GM18909 (cell line): ENCODE data around the gene CHST8.
"Not testable (repeated sequence)": the region's sequence is repeated elsewhere in the genome, so short reads cannot be mapped to it uniquely, and the experiment has no call there.

ENCODE experiments used
- ATAC-seq: cut with Tn5 transposase; IDR thresholded peaks from one replicate; pipeline ENCODE4 v1.9.1; 2021; ENCODE audit warnings: mild to moderate bottlenecking; ENCODE audit not compliant: unreplicated experiment, poor library complexity

Gene CHST8

DNA sequence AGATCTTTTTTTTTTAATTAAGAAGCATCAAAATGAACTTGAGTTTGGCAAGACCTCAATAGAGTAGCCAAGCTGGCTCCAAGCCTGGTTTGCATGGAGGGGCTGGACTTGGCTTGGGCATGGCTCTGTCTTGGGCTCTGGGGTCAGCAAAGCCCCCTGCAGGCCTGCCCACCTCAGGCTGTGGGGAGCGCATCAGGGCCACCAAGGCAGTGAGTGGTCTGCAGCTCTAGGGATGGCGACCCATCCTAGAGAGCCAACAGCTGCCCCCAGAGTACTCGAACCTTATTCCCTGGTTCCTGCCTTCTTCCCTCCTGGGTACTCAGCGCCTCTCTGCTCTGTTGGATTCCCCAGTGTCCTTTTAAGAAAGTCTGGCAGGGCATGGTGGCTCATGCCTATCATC, 5.4 kb upstream of the CHST8 start:
- no peak for ATAC-seq

DNA sequence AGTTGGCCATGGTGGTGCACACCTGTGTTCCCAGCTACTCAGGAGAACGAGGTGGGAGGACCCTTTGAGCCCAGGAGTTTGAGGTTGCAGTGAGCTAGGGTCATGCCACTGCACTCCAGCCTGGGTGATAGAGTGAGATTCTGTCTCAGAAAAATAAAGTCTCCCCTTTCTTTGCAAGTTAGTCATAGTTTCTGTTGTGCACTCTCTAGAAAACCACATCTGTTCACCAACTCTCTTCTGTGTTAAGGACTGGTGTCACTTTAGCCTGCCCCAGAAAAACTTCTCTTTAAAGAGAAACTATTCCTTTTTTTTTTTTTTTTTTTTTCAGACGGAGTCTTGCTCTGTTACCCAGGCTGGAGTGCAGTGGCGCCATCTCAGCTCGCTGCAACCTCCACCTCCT, 4.9 kb upstream of the CHST8 start:
- ATAC-seq, result no peak

DNA sequence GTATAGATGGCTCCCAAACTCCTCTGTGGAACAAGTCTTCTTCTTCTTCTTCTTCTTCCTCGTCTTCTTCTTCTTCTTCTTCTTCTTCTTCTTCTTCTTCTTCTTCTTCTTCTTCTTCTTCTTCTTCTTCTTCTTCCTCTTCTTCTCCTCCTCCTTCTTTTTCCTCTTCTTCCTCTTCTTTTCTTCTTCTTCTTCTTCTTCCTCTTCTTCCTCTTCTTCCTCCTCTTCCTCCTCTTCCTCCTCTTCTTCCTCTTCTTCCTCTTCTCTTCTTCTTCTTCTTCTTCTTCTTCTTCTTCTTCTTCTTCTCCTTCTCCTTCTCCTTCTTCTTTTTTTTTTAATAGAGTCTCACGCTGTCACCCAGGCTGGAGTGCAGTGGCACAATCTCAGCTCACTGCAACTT, 3.4 kb upstream of the CHST8 start:
- ATAC-seq, result not testable (repeated sequence)

DNA sequence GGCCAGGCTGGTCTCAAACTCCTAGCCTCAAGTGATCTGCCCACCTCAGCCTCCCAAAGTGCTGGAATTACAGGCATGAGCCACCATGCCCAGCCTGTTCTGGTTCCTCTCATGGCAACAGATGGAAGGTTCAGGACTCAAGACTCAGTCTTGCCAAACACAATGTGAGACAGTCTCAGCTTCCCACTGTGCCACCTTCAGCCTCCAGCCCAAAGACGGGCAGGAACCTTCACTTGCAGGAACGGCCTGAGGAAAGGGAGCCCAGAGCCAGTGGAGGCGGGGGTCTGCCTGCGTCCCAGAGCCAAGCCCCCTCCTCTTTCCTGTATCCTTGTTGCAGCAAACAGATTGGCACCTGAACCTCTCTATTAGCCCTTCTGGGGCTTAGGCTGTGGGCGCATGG, 2.9 kb upstream of the CHST8 start:
- no peak for ATAC-seq

DNA sequence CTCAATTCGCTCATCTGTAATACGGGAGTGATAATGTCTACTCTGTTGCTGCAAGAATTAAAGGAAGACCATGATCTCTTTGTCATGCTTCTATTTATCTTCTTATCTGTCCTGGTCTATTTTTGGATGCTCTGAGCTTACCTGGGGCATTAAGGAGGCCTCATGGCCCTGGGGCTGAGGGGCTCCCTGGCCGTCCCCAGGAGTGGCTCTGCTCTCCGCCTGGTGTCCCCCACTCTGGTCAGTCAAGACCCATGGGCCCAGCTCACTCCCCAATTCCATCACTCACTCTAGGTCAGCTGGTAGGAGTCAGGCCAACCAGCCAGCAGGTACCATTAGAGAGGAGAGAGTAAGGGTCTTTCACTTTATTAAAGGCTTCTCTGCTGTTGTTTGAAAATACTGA, 1.1 kb upstream of the CHST8 start:
- no peak for ATAC-seq

DNA sequence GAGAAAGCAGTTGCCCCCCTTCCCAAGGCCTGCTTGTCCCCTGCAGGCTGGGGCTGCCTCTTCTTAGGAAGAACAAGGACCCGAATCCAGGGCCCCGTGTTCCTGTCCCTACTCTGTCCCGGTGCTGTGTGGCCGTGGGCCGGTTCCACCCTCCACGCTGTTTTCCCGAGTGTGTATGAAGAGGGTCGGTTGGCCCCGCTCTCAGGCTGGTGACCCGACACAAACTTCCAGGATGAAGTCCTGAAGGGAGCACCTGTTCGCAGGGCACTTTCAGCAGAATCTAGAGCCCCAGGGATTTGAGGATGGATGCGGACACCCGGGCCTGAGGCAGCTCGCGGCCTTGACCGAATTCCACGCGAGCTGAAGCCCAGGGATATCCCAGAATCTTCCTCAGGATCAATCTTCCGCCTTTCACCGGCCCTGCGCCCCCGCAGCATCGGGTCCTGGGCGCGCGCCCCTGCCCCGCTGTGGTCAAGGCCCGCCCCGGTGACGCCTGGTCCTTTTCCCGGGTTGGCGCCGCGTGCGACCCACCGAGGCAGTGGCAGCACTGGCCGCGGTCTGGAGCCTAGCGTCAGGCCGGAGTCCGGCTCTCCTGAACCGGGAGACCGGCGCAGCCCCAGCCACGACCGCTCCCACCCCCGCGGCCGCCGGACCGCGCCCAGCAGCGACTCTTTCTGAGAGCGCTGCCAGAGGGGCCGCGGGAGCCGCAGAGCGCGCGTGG, 528 bp upstream of the CHST8 start:
- ATAC-seq, result no peak

DNA sequence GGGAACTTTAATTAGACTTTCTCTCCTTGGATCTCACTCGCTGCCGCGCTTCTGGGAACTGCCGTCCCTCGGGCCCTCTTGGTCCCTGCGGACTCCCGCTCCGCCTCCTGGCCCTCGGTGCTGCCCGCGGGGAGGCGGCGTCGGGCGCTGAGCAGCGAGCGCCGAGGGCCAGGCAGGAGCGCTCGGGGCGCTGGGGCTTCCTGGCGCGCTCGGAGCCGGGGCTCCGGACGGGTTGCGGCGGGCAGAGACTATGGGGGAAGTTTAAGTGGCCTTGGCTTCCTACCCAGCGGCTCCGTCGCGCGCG, 704 bp downstream of the CHST8 start:
- ATAC-seq, result no peak

DNA sequence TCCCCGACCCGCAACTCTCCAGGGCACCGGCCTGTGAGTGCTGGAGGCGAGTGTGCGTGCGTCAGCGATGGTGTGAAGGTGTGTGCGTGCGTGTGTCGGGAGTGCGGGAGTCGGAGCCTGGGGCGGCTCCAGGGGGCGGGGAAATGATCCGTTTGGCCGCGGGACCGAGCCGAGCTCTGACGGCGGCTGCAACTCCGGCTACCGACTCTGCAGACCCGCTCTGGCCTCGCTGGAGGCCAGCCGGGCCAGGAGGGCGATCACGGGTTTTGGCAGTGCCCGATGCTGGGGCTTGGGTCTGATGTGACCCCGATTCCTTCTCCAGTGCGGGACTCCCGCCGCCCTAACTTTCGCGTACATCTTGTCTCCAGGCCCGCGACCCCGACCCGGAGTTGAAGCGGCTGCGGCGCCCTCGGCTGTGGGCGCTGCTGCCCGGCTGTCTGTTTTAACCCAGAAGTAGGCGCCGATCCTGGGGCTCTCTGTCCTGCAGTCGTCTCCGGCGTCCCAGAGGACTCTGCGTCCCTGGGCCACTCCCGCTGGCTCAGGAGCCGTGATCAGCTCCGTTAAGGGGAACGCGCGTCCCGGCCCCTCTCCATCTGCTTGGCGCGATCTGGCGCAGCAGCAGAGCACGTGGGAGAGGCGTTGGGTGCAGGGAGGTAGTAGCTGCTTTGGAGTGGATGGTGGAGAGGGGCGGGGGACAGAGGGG, 1.2 kb downstream of the CHST8 start:
- ATAC-seq, result no peak

DNA sequence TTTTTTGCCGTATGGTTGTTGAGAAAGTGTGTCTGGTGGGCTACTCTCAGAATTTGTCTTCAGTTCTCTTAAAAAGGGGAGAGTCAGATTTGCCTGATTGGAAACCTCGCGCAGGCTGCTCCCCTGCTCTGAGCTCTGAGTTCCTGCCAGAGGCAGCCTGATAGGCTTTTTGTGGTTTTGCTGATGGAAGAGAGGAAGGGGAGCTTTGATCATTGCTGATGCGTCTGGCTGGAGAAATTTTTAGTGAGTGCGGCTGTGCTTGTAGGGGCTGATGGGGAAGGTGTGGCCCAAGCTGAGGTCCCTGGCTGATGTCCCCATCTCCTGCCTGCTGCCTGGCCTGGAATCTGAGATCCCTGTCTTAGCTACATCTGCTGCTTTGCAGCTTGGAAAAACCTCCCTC, 2.8 kb downstream of the CHST8 start:
- no peak for ATAC-seq

DNA sequence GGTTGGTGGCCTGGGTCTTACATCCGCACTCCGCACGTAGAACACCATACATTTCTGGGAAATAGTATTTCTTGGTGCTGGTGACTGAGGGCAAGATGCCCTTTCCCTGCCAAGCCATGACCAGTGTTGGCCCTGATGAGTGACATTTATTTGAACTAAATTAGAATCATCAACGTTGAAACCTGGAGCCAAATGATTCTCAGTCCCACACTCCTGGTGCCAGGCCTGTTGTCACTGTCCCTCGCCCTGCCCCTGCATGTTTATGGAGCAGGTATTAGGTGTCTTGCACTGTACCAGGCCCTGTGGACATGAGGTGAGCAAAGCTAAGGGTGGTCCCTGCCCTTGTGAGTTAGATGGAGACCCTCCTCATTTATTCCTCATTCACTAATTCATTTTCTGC, 5.8 kb downstream of the CHST8 start:
- no peak for ATAC-seq

DNA sequence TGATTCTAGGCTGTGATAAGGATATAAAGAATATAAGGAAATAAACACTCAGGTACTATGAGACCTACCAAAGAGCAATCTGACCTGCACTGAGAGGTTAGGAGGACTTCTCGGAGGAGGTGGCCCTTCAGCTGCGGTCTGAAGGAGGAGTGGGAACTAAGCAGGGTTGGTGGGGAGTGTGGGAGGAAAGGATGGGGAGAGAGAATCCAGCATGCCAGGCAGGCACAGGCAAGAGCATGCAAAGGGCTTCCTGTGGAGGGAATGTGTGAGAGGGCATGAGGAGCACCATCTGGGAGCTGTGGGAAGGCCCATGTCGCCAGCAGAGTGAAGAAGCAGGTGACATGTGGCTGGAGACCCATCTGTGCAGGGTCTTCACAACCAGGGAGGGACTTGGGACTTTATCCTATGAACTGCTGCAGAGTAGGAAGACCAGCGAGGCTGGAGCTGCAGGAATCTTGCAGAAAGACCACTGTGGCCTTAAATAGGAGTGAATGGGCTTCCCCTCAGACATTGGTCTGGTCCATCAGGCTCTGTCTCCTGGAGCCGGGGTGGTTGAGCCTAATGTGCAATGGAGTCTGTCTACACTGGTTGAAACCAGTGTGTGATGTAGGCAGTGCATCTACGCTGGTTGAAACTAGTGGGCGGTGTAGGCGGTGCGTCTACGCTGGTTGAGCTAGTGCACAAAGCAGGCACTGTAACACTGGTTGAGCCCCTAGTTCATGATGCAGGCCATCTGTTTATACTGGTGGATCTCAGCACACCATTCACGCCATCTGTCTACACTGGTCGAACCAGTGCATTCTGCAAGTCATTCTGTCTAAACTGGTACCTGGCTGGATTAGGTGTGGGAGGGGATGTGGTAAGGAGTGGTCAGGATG, 6.4 kb downstream of the CHST8 start:
- ATAC-seq, result no peak

DNA sequence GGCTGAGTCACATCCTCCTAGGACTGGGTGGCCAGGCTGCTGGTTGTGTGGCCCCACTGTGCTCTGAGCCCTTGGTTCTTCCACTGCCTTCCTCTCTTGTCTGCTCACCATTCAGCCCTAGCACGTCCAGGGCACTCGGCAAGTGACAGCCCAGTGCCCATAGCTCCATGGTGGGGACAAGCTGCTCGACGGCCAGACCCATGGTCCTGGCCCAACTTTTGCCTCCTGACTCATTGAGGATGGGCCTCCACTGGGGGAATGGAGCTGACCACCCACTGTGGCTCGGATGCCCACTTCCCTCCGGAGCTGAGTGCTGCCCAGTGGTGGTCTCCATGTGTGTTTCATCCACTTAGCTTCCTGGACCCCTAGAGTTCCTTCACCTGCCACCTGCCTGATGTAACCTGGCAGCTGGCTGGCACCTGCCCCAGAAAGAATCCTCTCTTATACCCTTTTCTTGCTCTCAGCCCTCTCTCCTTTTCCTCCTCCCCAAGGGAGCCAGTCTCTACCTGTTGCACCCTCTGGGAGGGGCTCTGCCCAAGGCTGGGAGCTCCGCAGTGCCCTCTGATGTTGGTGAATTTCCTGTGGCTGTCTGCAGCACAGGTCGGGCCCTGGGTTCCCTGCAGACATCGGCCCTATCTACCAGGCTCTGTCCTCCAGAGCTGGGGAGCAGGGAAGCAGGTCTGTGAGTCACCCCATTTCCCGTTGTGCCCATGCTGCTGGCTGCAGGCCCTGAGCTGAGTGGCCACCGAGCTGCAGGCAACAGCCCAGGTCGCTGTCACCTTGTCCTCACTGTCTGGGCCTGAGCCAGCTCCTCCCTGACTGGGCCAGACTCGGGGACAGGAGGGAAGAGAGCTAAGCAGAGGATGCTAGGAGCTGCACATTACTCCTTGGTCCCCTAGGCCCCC, 7.4 kb downstream of the CHST8 start:
- ATAC-seq, result no peak

DNA sequence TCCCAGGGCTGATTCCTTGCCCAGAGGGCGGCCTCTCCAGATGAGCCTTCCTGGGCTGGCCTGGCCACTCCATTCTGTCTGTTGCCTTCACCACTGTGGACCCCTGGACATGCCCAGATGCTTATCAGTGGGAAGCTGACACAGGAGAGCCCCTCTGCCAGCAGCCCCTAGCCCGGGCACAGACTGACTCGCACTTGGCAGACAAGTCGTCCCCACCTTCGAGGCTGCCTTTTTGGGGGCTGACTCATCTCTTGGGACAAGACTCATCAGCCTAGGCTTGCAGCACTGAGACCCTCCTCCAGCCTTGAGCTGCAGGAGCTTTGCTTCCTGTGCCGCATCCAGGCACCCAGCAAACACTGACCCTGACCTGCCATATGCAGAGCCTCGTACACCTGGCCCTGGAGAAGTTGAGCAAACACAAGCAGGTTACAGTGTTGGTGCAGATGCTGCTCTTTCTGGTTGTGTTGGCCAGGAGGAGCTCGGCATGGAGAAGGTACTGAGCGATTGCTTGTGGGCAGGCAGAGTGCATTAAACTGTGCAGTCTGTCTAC, 8.1 kb downstream of the CHST8 start:
- no peak for ATAC-seq

DNA sequence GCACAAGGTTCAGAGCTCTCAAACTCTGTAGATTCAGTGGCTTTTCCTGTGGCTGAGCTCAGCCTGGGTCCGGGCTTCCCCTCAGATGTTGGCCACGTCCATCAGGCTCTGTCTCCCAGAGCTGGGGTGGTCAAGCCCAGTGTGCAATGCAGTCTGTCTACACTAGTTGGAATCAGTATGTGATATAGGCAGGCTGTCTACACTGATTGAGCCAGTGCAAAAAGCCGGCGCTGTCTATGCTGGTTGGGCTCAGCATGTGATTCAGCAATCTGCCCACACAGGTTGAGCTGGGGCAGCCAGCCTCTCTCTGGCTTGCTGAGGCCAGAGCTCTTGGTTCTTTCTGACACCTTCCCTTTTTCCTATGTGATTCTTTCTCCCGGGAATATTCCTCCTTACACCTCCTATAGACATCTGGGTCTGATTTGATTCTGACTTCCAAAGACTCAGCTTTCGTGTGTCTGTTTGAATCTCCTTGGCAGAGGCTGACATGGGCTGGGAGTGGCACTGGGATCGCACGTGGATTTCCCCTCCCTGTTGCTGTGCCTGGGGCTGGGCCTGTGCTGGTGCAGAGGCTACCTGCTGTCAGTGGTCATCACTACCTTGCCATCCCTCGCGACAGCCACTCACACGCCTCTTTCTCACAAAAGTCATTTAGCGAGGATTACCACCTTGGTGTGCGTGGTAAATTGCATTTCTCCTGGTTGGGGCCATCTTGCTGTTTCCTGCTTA, 9.3 kb downstream of the CHST8 start:
- ATAC-seq, result no peak

DNA sequence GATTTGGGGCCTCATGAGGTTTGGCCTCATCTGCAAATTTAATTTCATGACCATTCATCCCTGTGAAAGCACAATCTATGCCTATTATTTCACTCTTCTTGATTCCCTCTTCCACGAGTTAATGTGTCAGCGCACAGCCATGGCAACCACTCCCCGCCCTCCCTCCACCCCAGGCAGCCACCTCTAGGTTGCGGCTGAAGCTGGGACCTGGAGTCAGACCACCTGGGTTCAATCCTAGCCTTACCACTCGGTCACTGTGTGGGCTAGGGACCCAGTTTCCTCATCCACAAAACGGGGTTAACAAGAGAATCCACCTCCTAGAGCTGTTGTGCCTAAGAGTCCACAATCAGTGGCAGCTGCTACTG, 9.8 kb downstream of the CHST8 start:
- ATAC-seq, result no peak

DNA sequence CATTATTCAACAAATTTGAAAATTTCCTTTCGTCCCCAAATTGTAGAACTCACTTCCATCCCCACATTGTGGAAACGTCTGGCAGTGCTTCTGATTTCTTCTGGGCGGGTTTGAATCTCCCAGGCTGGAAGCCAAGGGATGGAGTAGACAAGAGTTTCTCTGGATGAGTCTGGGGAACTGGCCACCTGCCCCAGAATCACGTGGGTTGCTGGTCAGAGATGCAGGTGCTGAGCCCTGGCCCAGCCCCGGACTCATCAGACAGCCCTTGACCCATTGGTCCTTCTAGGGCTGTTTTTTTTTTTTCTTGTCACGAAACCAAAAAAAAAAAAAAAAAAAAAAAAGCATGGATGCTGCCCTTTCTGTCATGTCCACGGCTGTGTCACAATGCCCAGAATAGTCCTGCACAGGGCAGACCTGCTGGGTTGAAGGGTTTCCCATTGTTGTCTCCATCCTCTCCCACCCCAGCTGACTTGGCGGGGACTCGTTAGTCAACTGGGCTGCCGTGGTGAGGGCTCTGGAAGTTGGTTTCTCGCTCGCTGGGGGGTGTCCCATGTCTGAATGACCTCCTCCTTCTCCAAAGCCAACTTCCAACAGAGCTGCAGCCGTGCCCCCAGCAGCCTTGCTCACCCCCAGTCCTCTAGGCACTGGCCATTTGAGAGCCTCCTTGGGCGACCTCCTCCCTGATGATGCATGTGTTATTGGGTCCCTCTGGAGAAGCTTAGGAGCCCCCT, 12.8 kb downstream of the CHST8 start:
- no peak for ATAC-seq

DNA sequence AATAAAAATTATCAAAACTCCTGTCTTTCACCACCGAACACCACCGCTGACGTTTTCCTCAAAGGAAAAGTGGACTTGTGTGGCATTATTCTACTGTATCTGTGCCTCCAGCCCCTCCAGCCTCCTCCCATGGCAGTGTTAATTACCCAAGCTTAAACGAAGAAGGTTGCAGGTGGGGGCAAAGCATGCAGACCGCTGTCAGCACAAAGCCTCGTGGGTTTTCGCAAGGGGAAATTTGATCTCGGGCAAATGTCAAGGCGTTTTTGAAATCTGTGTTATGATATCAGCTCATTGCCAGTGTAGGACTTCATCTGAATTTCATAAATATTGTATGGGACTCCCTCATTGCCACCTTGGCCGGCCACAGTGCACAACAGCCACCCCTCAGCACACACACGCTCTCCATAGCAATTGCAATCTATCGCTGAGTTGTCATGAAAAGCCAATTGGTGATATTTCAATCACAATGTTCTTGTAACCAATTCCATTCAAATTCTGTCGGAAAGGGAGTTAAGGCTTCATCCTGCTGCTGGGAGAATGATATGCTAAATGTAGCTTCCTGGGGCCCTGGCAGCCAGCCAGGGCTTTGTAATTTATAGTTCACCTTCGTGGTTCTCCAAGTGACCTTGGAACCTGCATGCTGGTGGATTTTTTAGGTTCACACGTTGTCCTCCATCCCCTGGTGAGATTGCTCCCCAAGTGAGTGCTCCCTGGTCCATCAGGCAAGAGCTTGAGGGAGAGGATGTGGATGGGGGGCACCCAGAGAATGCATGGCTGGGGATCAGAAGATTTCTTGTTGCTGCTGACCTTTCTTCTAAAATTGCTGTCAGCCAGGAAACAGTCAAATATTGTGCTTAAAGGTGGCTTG, 16.6 kb downstream of the CHST8 start:
- ATAC-seq, result no peak
